Measurements from ENCODE around the gene SH2D4B.

SH2D4B gene

DNA sequence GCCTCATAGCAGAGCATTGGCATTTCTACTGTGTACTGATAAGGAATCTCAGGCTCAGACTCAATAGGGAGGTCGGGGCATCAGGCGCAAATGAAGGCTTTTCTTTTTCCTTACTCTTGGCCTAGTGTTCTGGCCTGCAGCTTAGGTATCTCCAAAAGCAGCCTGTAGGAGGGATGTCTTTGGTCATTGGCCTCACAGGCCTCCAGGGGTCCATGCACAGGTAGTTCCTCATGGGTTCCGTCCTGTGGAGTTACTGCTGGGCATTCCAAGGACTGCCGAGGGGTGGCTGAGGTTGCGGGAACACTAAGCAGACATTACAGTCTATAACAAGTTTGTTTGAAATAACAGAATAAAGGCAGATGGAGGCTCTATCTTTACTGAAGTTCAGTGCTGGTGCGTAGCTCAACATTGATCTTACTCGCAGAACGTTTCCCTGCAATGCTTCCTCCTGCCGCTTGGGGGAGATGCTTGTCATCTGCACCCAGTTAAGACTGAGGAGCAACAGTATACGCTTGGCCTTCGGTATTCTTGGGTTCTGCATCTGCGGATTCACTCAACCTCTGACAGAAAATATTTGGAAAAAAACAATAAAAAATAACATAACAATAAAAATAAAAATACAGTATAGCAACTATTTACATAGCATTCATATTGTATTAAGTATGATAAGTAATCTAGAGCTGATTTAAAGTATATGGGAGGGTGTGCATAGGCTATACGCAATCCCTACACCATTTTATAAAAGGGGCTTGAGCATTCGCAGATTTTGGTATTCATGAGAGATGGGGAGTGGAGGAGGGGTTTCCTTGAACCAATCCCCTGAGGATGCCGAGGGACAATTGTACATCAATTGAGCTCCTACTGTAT is 58.9 kb downstream of the SH2D4B start:
- DNase-seq (ENCODE audit: low read depth), result peak; percentile 6

- DNase-seq (ENCODE audit: low read depth), result no peak
Observed at GRCh38 chr10:80598084-80598798, 60.5 kb downstream of the SH2D4B start.

DNA sequence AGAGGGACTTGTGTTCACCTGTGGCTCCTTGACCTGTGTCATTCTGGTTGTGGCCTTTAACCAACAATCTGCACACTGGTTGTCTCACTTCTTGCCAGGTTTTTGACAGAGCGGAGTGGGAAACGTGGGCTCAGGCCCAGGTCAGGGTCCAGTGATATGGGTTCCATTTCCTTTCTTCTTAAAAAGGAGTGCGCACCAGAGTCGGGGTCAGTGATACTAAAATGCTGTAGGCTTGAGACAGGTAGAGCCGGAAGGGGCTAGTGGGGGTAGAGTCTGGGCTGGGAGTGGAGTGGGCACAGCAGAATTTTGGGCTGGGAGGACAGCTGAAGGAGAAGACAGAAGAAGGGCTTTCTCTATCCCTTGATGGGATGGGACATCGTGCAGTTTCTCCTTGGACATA is 61.2 kb downstream of the SH2D4B start:
- no peak for DNase-seq (ENCODE audit: low read depth)

DNA sequence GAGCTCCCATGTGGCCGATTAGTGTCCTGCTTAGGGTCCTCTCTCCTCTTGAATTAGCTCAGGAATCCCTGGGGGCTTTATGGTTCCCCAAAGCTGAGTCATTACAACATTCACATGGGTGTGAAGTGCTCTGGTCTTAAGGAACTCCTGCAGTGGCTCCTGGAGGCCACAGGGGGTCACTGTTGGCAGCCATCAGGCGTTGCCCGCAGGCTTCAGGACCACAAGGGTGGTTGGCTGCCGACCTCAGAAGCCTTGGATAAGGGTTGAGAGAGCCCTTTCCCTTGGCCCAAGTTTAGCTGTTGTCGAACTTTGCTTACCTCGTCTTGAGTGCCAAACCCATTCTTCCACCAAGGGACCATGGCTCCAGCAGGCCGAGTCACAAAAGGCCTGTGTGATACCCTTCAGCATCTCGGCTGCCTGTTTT is 61.7 kb downstream of the SH2D4B start:
- DNase-seq (ENCODE audit: low read depth), result peak; percentile 5

DNA sequence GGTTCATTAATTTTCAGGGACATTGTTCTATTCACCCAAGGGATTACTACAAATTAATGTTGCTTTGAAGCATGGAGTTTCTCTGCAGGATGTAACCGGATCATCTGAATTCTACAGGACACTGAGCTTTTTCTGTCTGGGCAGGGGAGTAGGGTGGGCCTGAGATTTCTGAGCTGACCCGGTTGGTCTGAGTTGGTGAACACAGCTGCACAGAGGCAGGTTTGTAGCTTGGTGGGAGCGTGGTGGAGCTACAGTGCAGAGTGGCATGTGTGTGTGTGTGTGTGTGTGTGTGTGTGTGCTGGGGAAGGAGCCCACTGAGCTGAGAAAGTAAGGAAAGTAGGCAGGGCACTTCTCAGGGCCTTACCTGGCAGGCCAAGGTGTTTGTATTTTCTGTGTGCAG is 62.6 kb downstream of the SH2D4B start:
- DNase-seq (ENCODE audit: low read depth), result no peak

GRCh38 chr10:80602881-80603280 is 65.2 kb downstream of the SH2D4B start:
- DNase-seq (ENCODE audit: low read depth), result no peak

GRCh38 chr10:80603516-80603915 is 65.8 kb downstream of the SH2D4B start:
- DNase-seq (ENCODE audit: low read depth), result no peak

DNA sequence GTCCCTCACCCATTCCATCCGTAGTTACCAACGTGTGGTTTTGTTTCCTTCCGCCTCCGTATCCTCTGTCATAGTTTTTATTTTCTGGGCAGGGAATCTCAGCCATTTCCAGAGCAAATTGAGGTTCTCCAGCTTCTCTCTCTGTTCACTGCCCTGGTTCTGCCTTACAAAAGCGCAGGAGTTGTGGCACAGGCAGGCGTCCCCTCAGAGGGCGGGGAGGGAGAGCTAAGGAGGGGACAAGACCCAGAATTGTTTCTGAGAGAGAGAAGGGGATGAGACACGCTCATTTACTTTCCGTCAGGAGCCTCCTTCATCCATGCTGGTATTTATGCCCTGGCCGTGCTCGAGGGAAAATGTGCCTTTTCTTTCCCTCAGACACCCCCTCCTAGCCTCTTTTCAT is 71.0 kb downstream of the SH2D4B start:
- no peak for DNase-seq (ENCODE audit: low read depth)

DNA sequence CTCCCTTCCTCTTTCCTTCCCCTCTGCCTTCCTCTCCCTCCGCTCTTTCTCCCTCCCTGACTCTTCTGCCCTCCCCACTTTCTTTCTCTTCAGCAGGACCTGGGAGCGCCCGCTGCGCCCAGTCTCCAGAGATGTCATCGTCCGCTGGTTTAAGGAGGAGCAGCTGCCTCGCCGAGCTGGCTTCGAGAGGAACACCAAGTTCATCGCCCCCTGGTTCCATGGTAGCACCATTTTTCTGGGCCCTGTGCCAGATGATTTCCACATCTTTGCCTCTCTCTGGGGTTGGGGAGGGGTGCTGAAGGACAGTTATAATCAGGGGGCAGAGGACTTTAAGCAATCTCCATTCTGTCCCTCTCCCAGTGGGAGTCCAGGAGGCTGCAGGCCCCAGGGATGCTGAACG is 71.6 kb downstream of the SH2D4B start:
- no peak for DNase-seq (ENCODE audit: low read depth)

DNA sequence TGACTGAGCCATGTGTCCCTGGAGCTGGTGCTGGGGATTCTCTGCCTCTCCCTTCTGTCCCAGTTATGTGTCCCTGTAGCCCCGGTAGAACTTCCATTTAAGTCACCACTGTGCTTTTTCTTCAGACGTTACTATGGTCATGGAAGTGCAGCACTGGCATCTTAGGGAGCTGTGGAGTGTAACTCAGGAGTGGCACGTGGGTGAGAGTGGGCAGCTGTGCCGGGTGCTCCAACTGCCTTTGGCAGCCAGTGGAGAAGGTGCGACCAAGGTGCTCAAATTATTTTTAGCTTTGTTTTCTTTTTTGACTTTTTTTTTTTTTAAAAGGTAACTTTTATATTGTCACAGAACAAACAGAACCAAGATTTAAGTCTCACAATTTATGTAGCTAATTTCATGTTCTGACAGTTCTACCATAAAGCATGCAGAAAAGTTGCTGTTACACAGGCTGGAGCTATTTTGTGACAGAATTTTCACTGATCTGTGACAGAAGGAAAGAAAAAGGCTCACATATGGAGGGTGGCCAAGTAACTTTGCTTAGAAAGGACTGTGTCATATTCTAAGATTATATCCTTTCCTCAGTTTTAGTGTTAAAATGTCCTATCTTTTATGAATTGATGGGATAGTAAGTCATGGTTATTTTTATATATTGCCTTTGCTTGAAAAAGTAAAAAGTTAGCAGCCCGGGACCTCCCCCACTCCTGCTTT is 73.9 kb downstream of the SH2D4B start:
- DNase-seq (ENCODE audit: low read depth), result no peak

DNA sequence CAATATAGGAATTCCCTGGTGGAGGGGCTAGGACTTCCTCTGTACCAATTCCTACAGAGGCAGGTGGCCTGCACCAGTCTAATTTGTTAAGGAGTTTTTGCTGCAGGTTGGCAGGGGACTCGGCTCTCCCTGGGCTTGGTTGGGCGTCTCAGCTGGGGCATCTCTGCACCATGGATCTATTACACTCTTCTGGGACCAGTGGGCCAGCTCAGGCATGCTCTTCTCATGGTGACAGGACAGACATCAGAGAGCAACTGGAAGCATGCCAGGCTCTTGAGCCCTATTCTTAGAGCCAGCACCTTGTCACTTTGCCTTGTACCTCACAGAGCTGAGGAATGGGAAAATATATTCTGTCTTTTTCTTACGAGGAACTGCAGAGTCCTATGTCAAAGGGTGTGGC is 74.6 kb downstream of the SH2D4B start:
- DNase-seq (ENCODE audit: low read depth), result no peak

DNA sequence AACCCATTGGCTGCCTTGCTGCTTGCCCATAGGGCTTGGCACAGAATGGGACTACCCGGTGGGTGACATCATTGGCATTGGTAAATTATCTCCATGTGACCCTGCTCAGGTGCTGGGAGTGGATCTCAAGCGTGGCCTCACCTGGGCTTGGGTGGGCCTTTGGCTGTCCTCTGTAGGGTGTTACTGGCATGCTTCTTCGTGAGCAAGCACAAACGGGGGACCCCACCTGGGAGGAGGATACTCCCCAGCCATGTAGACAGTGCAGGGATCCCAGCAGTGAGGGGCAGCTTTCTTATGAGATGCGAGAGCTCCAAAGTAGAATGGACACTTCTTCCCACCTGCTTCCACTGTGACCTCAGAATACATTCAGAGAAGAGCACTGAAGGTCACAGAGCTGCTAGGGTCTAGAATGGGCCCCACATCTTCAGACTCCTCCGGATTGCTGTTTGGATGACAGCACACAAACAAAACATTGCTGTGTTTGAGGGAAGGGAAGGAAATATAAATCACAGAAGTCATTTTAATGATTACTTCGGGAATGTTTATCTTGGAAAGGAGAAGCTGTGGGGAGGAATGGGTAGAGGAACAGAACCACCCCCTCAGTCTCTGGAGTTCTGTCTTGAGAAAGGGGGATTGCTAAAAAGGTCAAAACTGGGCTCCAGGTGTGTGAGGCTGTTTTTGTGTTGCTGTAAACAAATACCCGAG is 75.9 kb downstream of the SH2D4B start:
- DNase-seq (ENCODE audit: low read depth), result no peak

- DNase-seq (ENCODE audit: low read depth), result no peak
Observed at GRCh38 chr10:80614576-80615416, 77.1 kb downstream of the SH2D4B start.

DNA sequence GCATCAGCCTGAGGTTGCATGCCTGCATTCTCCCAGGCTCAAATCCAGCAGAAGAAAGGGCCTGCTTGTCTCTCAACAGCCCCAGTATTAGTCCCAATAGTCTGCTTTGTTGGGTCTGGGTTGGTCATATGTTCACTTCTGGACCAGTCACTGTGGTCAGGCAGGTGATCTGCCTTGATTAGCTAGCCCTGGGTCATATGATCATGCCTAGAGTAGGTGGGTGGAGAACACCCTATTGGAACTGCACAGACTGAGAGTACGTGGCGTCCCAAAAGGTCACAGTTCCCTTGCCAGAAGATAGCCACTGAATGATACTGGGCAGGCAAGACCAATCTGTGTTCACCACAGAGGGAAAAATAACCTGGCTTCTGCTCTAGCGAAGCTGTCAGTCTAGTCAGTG is 80.1 kb downstream of the SH2D4B start:
- DNase-seq (ENCODE audit: low read depth), result no peak

- DNase-seq (ENCODE audit: low read depth), result no peak
Observed at GRCh38 chr10:80619036-80619435, 81.3 kb downstream of the SH2D4B start.

DNA sequence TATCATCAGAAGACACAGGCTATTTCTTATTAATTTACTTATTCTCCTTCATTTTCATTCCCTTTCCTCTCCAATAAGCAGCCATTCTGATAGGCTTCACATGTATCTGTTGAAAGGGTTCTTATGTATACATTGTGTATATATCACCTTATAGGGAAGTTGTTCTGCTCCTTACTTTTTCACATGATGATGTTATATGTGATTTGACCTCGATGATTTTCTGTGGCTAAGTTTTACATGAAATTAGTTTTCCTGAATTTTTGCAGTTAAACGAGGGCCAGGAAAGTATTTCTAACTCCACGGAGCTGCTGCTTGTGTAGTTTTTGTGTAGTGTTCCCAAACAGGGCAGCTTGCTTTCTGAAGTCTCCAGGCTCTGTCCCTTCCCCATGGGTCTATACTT is 84.5 kb downstream of the SH2D4B start:
- no peak for DNase-seq (ENCODE audit: low read depth)

DNA sequence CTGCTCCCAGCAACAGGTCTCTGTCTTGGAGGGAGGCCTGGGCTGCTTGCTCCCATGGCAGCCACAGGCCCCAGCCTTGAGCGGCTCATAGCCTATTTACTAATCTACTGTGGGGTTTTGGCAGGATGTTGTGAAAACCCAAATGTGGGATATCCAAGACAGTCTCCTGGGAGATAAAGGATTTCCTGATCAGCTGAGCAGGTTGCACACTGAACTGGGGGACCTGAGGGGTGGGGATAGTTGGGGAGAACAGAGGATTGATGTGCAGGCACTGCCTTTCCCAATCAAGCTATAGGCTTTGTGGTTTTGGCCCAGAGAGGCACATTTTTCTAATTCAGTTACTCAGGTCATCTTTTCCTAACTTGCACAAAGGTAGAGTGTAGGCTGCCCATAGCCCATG is 92.6 kb downstream of the SH2D4B start:
- DNase-seq (ENCODE audit: low read depth), result no peak

- DNase-seq (ENCODE audit: low read depth), result no peak
Observed at GRCh38 chr10:80632742-80633141, 95.0 kb downstream of the SH2D4B start.

GRCh38 chr10:80633383-80633860 is 95.7 kb downstream of the SH2D4B start:
- no peak for DNase-seq (ENCODE audit: low read depth)

DNA sequence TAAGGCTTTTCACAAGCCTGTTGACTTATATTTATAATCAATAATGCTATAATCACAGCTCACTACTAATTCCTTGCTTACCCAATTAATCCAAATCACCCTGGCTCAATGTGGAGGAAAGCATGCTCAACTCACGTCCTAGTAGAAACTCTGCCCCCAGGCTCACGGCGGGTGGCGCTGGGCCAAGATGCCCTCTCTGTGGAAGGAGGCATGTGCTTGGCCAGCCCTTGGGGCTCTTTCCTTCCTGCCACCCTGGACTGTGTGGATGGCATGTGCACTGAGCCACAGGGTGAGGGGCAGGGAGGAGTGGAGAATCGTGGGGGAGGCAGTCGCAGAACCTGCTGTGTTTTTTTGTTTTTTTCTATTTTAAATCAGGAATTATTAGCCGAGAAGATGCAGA is 96.2 kb downstream of the SH2D4B start:
- DNase-seq (ENCODE audit: low read depth), result no peak

- DNase-seq (ENCODE audit: low read depth), result no peak
Observed at GRCh38 chr10:80642661-80643060, 105.0 kb downstream of the SH2D4B start.

Data from stromal cell of bone marrow (primary cell).